Endothelial cell (in vitro differentiated cells): ENCODE results near the gene LMF2. TPM values are rescaled to one million over a fixed set of nuclear protein-coding genes. Genes with fewer than 3 reads are reported as not detected.
A peak's percentile ranks its signal among the peaks of the same experiment; 100 is the strongest.

Source experiments
- DNase-seq: peaks from one replicate; pipeline ENCODE4 v3.0.0; 2021; ENCODE audit warnings: low spot score
- H3K27ac Mint-ChIP-seq: one replicate; pipeline ENCODE4 v1.8.0; 2021; ENCODE audit warnings: mixed read lengths, inconsistent platforms; ENCODE audit not compliant: unreplicated experiment
- H3K27me3 Mint-ChIP-seq: one replicate; pipeline ENCODE4 v1.8.0; 2021; ENCODE audit warnings: mild to moderate bottlenecking, moderate library complexity, mixed read lengths, inconsistent platforms; ENCODE audit not compliant: unreplicated experiment
- H3K36me3 Mint-ChIP-seq: one replicate; pipeline ENCODE4 v1.8.0; 2021; ENCODE audit warnings: mild to moderate bottlenecking, low read depth, mixed read lengths, inconsistent platforms; ENCODE audit not compliant: unreplicated experiment
- H3K4me1 Mint-ChIP-seq: one replicate; pipeline ENCODE4 v1.8.0; 2021; ENCODE audit warnings: mild to moderate bottlenecking, mixed read lengths, inconsistent platforms; ENCODE audit not compliant: unreplicated experiment
- H3K4me3 Mint-ChIP-seq: one replicate; pipeline ENCODE4 v1.8.0; 2021; ENCODE audit warnings: mild to moderate bottlenecking, mixed read lengths, inconsistent platforms; ENCODE audit not compliant: unreplicated experiment
- H3K9me3 Mint-ChIP-seq: one replicate; pipeline ENCODE4 v1.8.0; 2021; ENCODE audit warnings: mixed read lengths, inconsistent platforms; ENCODE audit not compliant: unreplicated experiment
- total RNA-seq: library from RNA; stranded (reverse); fragmentation: NEBNext Ultra II Directional; extraction: Animal tissue kit (Norgen Biotek cat#: 25700); gene quantifications from one replicate; pipeline ENCODE4 v1.2.1, GENCODE V29; 2021; ENCODE audit not compliant: unreplicated experiment
- TF ChIP-seq, protein P1 (sequence below): fragments of 200-600 bp; sonication (generic); IDR thresholded peaks from one replicate; pipeline ENCODE4 v1.5.0; 2021; ENCODE audit warnings: antibody characterized with exemption; ENCODE audit not compliant: unreplicated experiment

LMF2 gene
- total RNA-seq, 1 donor from 2014 or later = 88.2 TPM

DNA sequence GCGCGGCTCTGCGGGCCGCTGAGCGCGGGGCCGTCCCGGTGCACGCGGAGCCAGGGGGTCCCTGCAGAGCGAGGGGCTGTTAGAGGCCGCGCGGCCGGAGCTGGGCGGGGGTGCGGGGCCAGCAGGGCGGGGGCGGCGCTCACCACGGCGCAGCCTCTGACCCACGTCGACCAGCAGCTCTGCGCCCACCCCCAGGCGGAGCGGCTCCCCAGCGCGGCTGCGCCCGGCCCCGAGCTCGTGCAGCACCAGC is 18.3 kb upstream of the LMF2 start:
- peaks cover 6% of the 10 kb centered on the region for H3K4me1 Mint-ChIP-seq
- H3K27me3 Mint-ChIP-seq = peaks cover 35% of the 10 kb centered on the region
- no peak for DNase-seq
- TF ChIP-seq, protein P1, sequence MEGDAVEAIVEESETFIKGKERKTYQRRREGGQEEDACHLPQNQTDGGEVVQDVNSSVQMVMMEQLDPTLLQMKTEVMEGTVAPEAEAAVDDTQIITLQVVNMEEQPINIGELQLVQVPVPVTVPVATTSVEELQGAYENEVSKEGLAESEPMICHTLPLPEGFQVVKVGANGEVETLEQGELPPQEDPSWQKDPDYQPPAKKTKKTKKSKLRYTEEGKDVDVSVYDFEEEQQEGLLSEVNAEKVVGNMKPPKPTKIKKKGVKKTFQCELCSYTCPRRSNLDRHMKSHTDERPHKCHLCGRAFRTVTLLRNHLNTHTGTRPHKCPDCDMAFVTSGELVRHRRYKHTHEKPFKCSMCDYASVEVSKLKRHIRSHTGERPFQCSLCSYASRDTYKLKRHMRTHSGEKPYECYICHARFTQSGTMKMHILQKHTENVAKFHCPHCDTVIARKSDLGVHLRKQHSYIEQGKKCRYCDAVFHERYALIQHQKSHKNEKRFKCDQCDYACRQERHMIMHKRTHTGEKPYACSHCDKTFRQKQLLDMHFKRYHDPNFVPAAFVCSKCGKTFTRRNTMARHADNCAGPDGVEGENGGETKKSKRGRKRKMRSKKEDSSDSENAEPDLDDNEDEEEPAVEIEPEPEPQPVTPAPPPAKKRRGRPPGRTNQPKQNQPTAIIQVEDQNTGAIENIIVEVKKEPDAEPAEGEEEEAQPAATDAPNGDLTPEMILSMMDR = no peak
- H3K27ac Mint-ChIP-seq = no peak overlapping the region
- no peaks in the 10 kb centered on the region for H3K9me3 Mint-ChIP-seq
- peaks cover 9% of the 10 kb centered on the region for H3K36me3 Mint-ChIP-seq
- peak overlapping the region; percentile 47 for H3K4me3 Mint-ChIP-seq

DNA sequence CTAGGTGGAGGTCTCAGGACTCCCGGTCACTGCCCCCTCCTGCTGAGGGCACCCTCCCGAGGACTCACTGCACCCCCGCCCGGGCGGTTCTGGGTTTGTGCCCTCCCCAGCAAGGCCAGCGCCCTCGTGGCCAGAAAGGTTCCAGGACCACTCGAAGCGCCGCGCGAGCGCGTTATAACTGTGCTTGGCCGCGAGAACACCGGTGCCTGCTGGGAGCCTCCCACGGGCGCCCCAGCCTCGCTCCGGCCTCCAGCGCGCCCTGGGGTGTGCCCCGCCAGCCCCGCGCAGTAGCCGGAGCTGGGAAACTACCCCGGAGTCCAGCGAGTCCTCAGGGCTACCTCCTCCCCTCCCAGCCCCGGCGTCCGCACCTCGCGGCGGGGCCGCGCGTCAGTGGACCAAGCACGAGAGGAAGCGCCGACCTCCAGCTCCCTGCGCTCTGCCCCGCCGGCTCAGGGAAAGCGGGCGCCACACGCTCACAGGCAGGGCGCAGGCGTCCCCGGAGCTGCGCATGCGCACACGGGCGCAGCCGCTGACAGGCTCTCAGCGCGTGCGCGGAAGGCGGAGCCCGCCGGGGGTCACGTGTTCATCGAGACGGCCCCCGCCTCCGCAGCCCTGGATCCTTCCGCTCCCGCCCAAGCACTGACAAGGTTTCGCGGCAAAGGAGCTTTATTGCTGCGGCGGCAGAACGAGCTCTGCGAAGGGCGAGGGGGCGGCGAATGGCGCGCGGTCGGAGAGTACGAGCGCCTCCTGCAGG is 17.8 kb upstream of the LMF2 start, which contains the start of gene SCO2:
SCO2 (minus strand) TSS at position 495 of the 754 bp plus-strand sequence. CDS start 1,187 bp downstream, outside the sequence.
- TF ChIP-seq, protein P1 = peak; percentile 14
- H3K4me1 Mint-ChIP-seq = peaks cover 6% of the 10 kb centered on the region
- H3K27ac Mint-ChIP-seq = peak within 1 kb of the TSS; percentile 78
- peak; percentile 97 for DNase-seq
- peak within 1 kb of the TSS; percentile 95 for H3K4me3 Mint-ChIP-seq
- H3K36me3 Mint-ChIP-seq = peaks cover 12% of the 10 kb centered on the region
- H3K27me3 Mint-ChIP-seq = peaks cover 33% of the 10 kb centered on the region
- no peaks in the 10 kb centered on the region for H3K9me3 Mint-ChIP-seq

DNA sequence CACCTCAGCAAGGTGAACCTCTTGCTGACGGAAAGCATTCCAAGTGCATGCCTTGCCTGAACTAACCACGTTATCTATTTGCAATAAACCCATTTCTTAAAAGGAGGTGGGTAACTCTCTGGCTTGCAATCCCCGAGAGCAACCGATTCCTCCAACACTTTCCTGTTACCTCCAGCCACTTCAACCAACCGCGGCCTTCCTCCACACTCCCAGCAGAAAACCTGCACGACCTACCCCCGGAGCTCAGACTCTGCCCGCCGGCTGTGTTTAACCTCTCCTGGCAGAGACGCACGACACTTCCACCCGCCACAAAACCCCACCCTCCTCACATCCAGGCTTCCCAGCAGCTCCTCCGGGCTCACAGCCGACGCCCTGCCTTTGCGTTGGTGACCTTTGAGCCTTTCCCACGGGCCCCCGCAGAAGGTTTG is 17.2 kb upstream of the LMF2 start:
- no peaks in the 10 kb centered on the region for H3K9me3 Mint-ChIP-seq
- peaks cover 6% of the 10 kb centered on the region for H3K4me1 Mint-ChIP-seq
- peak overlapping the region; percentile 78 for H3K27ac Mint-ChIP-seq
- H3K36me3 Mint-ChIP-seq = peaks cover 14% of the 10 kb centered on the region
- no peak for DNase-seq
- TF ChIP-seq, protein P1 = no peak
- peak overlapping the region; percentile 95 for H3K4me3 Mint-ChIP-seq
- peaks cover 32% of the 10 kb centered on the region for H3K27me3 Mint-ChIP-seq

DNA sequence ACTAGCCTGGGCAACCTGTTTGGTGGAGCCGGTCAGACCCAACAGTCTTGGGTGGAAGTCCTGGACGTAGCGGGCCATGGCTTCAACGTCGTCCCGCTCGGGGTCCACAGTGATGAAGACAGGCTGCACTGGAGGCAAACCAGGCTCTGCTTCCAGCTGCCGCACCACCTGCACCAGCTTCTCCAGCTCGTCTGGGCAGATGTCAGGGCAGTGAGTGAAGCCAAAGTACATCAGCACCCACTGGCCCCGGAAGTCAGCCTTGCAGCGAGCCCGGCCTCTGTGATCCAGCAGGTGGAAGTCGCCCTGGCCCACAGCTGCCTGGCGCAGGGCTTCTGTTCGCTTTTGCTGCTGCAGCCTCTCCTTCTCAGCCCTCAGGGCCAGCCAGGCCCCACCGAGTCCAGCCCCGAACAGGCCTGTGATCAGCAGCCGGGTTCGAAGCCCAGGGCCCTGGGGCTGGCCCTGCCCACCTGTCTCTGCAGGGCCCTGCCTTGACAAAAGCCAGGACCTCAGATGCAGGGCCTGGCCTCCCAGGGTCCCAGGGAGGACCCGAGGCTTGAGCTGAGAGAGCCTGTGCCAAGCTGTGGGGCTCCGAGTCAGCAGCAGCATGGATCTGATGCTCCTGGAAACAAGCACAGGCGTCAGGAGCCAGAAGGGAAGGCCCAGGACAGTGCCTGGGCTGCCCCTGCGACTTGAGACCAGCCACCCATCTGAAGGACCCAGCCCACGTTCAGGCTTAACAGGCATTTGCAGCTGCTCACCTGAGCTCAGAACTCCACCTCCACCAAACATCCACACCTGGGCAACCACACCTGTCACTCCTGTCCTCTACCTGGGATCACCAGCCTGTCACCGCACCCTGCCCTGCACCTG is 16.5 kb upstream of the LMF2 start:
- Mint-ChIP-seq H3K27me3 (peaks cover 30% of the 10 kb centered on the region), H3K4me1 (peaks cover 6% of the 10 kb centered on the region), H3K36me3 (peaks cover 18% of the 10 kb centered on the region), H3K27ac (peak overlapping the region; percentile 78), H3K4me3 (peak overlapping the region; percentile 95), H3K9me3 (no peaks in the 10 kb centered on the region)
- no peak for DNase-seq
- TF ChIP-seq, protein P1 = no peak

DNA sequence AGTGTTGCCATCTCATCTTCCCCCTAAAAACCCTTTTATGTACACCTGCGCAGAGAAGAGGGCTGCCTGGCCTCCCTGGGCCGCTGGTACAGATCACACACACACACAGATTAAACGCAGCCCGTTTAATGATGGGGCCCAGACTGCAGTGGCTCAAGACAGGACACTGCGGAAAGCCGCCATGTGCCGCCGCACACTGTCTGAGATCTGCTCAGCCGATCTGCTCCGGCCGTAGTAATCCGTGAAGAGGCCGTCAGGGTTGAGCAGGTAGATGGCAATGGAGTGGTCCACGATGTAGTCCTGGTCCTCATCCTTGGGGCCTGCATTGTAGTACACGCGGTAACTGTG is 15.9 kb upstream of the LMF2 start:
- TF ChIP-seq, protein P1 = no peak
- Mint-ChIP-seq H3K4me3 (peak overlapping the region; percentile 7), H3K27me3 (peaks cover 24% of the 10 kb centered on the region), H3K27ac (no peak overlapping the region), H3K4me1 (peaks cover 6% of the 10 kb centered on the region), H3K9me3 (no peaks in the 10 kb centered on the region), H3K36me3 (peaks cover 18% of the 10 kb centered on the region)
- no peak for DNase-seq
